Amniotic epithelial cell (primary cell): ENCODE measurements around the gene THRB.
"Not testable (repeated sequence)": the region's sequence is repeated elsewhere in the genome, so short reads cannot be mapped to it uniquely, and the experiment has no call there.

ENCODE experiments used
- DNase-seq: peaks from one replicate; pipeline ENCODE4 v3.0.0-alpha.2; 2010; ENCODE audit warnings: low read depth

The THRB gene

GRCh38 chr3:24401811-24402185 lies 92.9 kb downstream of the THRB start:
- DNase-seq, result no peak

- DNase-seq, result no peak
Observed at GRCh38 chr3:24401090-24401810, 93.4 kb downstream of the THRB start.

GRCh38 chr3:24400450-24400849 lies 94.2 kb downstream of the THRB start:
- no peak for DNase-seq

GRCh38 chr3:24400015-24400414 lies 94.6 kb downstream of the THRB start:
- no peak for DNase-seq

GRCh38 chr3:24399614-24400013 lies 95.0 kb downstream of the THRB start:
- no peak for DNase-seq

GRCh38 chr3:24398712-24399111 lies 95.9 kb downstream of the THRB start:
- not testable (repeated sequence) for DNase-seq

GRCh38 chr3:24396338-24396737 lies 98.3 kb downstream of the THRB start:
- DNase-seq, result no peak

- no peak for DNase-seq
Observed at GRCh38 chr3:24394754-24395153, 99.9 kb downstream of the THRB start.

GRCh38 chr3:24393316-24393715 lies 101.3 kb downstream of the THRB start:
- no peak for DNase-seq

- no peak for DNase-seq
Observed at GRCh38 chr3:24390169-24391130, 104.2 kb downstream of the THRB start.

- no peak for DNase-seq
Observed at GRCh38 chr3:24389108-24390090, 105.3 kb downstream of the THRB start.

- DNase-seq, result no peak
Observed at GRCh38 chr3:24388611-24389010, 106.0 kb downstream of the THRB start.

GRCh38 chr3:24388159-24388558 lies 106.5 kb downstream of the THRB start:
- no peak for DNase-seq

- peak; percentile 0 for DNase-seq
Observed at GRCh38 chr3:24387493-24387892, 107.2 kb downstream of the THRB start.

- peak; percentile 4 for DNase-seq
Observed at GRCh38 chr3:24387000-24387399, 107.7 kb downstream of the THRB start.

- DNase-seq, result no peak
Observed at GRCh38 chr3:24386458-24386857, 108.2 kb downstream of the THRB start.

GRCh38 chr3:24385012-24385615 lies 109.5 kb downstream of the THRB start:
- DNase-seq, result no peak

- DNase-seq, result no peak
Observed at GRCh38 chr3:24382647-24383046, 112.0 kb downstream of the THRB start.

GRCh38 chr3:24379936-24380335 lies 114.7 kb downstream of the THRB start:
- no peak for DNase-seq

GRCh38 chr3:24378313-24378712 lies 116.3 kb downstream of the THRB start:
- no peak for DNase-seq

GRCh38 chr3:24377218-24377993 lies 117.2 kb downstream of the THRB start:
- DNase-seq, result peak; percentile 21
